GM23338 (cell line): ENCODE measurements around the gene TCF7.

Experiments
- CREB1 ChIP-seq: fragments of 250-450 bp; sonication (Bioruptor Pico); IDR thresholded peaks from 2 replicates; pipeline ENCODE4 v1.5.0; 2020; ENCODE audit warnings: low read depth, mild to moderate bottlenecking, moderate library complexity
- CTCF ChIP-seq, 2 experiments: fragments of 200-600 bp in 1 of 2; sonication (generic) in 1 of 2; conservative IDR thresholded peaks; 2 replicates each; pipeline versions ENCODE4 v1.5.1 to v1.6.1; 2016 to 2017; ENCODE audit warnings: antibody characterized with exemption in 2 of 2, low read depth in 2 of 2, mild to moderate bottlenecking in 2 of 2, moderate library complexity in 1 of 2
- EZH2 ChIP-seq: fragments of 200-600 bp; sonication (generic); IDR thresholded peaks from one replicate; pipeline ENCODE4 v1.8.0; 2017; ENCODE audit warnings: antibody characterized with exemption, mild to moderate bottlenecking, low read depth; ENCODE audit not compliant: unreplicated experiment
- EZH2phosphoT487 ChIP-seq: fragments of 200-600 bp; sonication (generic); IDR thresholded peaks from one replicate; pipeline ENCODE4 v1.8.1; 2018; ENCODE audit warnings: antibody characterized with exemption; ENCODE audit not compliant: unreplicated experiment
- JUNB ChIP-seq: IDR thresholded peaks from one replicate; pipeline ENCODE4 v1.6.1; 2016; ENCODE audit warnings: antibody characterized with exemption; ENCODE audit not compliant: unreplicated experiment
- NANOG ChIP-seq: IDR thresholded peaks from 2 replicates; pipeline ENCODE4 v1.6.1; 2016; ENCODE audit warnings: antibody characterized with exemption, borderline replicate concordance
- POLR2AphosphoS5 ChIP-seq: IDR thresholded peaks from 2 replicates; pipeline ENCODE4 v1.6.1; 2016; ENCODE audit warnings: antibody characterized with exemption, low read depth
- REST ChIP-seq: IDR thresholded peaks from one replicate; pipeline ENCODE4 v1.6.1; 2018; ENCODE audit warnings: antibody characterized with exemption; ENCODE audit not compliant: unreplicated experiment
- ZNF114 ChIP-seq: fragments of 250-450 bp; sonication (Bioruptor Pico); IDR thresholded peaks from 2 replicates; pipeline ENCODE4 v1.5.0; 2020; ENCODE audit warnings: mild to moderate bottlenecking, moderate library complexity

- TF ChIP-seq CTCF (conservative IDR thresholded peaks at IDR 0.05; ENCODE audit: low read depth in 2 of 2) (no peak), POLR2AphosphoS5 (no peak), EZH2phosphoT487 (no peak), CREB1 (CRISPR knock-in tag) (no peak), NANOG (no peak), JUNB (no peak), EZH2 (no peak), REST (no peak), ZNF114 (CRISPR knock-in tag) (no peak)
Measured at GRCh38 chr5:134146651-134147518, 32.4 kb downstream of the TCF7 start.
